Measurements from ENCODE around the gene TXNRD2. TPM values are rescaled to one million over a fixed set of nuclear protein-coding genes. Genes with fewer than 3 reads are reported as not detected.

TXNRD2 gene
- total and polyA plus RNA-seq, 2 experiments from 2014 or later, result 11.2 to 12.4 TPM

DNA sequence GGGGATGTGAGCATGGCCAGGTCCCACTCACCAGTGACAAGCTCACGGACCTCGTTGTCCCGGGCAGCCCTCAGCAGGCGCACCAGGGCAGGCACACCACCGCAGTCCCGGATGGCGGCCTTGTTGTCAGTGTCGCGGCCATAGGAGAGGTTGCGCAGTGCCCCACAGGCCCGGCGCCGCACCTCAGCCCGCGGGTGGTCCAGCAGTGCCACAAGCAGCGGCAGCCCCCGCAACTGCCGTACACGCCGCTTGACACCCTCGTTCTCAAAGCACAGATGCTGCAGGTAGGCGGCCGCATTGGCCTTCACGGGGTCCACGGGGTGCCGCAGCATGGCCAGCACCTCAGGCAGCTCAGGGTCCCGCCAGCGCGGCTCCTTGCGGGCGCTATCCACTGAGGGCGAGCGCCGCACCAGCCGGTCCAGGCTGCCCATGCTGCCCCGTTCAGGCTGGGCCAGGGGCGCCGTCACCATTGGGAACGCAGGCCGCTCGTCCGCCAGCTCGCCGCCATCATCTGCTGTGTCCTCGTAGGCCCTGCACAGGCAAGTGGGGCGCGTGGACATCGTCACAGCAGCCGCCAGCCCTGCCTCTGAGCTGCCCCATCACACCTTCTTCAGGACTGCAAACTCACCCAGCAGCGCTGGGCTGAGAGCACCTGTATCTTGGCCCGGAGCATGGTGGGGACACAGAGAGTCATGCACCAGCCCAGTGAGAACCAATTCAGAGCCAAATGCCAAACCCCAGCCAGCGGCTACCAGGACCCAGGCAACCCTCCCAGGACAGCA is 38.3 kb upstream of the TXNRD2 start:
- H3K36me3 Mint-ChIP-seq (ENCODE audit: low read depth), result peaks cover 9% of the 10 kb centered on the region
- H3F3A ChIP-seq (replicated peaks; ENCODE audit: low read depth), result 0 out of 2 replicates have a peak, but pooled peaks cover 1% of the 10 kb centered on the region
- H4K20me1 ChIP-seq (replicated peaks; ENCODE audit: insufficient read depth), result no peaks in the 10 kb centered on the region; the same call in 1 of the 2 replicates
- H3K79me2 ChIP-seq (replicated peaks; ENCODE audit: insufficient read depth), result no peaks in the 10 kb centered on the region
- peaks cover 7% of the 10 kb centered on the region for H3K4me1 ChIP-seq (ENCODE audit: insufficient read depth)
- H3K27me3 ChIP-seq (ENCODE audit: insufficient read depth), result no peaks in the 10 kb centered on the region
- no peak overlapping the region for H3K27ac ChIP-seq (ENCODE audit: low read depth)
- H3K9me3 Mint-ChIP-seq, result no peaks in the 10 kb centered on the region
- no peak overlapping the region for H3K27ac Mint-ChIP-seq
- peaks cover 2% of the 10 kb centered on the region for H3K27me3 Mint-ChIP-seq (ENCODE audit: insufficient read depth, low read depth, poor library complexity)
- H3K36me3 ChIP-seq (ENCODE audit: insufficient read depth), result 0 out of 2 replicates have a peak, but pooled peaks cover 4% of the 10 kb centered on the region
- DNase-seq (ENCODE audit: low spot score) (no peak), ATAC-seq (no peak)
- TF ChIP-seq ZNF114 (CRISPR knock-in tag; IDR thresholded peaks at IDR 0.05), result no peak
- TF ChIP-seq ETS1 (IDR thresholded peaks at IDR 0.05), result no peak
- no peak for TF ChIP-seq STAT1 (IDR thresholded peaks at IDR 0.05; ENCODE audit: unreplicated experiment)
- TF ChIP-seq, protein P1, sequence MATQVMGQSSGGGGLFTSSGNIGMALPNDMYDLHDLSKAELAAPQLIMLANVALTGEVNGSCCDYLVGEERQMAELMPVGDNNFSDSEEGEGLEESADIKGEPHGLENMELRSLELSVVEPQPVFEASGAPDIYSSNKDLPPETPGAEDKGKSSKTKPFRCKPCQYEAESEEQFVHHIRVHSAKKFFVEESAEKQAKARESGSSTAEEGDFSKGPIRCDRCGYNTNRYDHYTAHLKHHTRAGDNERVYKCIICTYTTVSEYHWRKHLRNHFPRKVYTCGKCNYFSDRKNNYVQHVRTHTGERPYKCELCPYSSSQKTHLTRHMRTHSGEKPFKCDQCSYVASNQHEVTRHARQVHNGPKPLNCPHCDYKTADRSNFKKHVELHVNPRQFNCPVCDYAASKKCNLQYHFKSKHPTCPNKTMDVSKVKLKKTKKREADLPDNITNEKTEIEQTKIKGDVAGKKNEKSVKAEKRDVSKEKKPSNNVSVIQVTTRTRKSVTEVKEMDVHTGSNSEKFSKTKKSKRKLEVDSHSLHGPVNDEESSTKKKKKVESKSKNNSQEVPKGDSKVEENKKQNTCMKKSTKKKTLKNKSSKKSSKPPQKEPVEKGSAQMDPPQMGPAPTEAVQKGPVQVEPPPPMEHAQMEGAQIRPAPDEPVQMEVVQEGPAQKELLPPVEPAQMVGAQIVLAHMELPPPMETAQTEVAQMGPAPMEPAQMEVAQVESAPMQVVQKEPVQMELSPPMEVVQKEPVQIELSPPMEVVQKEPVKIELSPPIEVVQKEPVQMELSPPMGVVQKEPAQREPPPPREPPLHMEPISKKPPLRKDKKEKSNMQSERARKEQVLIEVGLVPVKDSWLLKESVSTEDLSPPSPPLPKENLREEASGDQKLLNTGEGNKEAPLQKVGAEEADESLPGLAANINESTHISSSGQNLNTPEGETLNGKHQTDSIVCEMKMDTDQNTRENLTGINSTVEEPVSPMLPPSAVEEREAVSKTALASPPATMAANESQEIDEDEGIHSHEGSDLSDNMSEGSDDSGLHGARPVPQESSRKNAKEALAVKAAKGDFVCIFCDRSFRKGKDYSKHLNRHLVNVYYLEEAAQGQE (IDR thresholded peaks at IDR 0.05; ENCODE audit: unreplicated experiment), result no peak
- TF ChIP-seq NANOG (IDR thresholded peaks at IDR 0.05; ENCODE audit: borderline replicate concordance), result no peak
- TF ChIP-seq ZNF462 (CRISPR knock-in tag; IDR thresholded peaks at IDR 0.05), result no peak
- no peak for TF ChIP-seq POLR2AphosphoS5 (IDR thresholded peaks at IDR 0.05; ENCODE audit: low read depth)
- TF ChIP-seq CTCF (conservative IDR thresholded peaks at IDR 0.05; ENCODE audit: low read depth in 2 of 2), result no peak
- TF ChIP-seq EZH2 (IDR thresholded peaks at IDR 0.05; ENCODE audit: low read depth, unreplicated experiment), result no peak
- TF ChIP-seq CREB1 (CRISPR knock-in tag; IDR thresholded peaks at IDR 0.05; ENCODE audit: low read depth), result no peak
- TF ChIP-seq JUNB (IDR thresholded peaks at IDR 0.05; ENCODE audit: unreplicated experiment), result no peak
- TF ChIP-seq ZNF331 (CRISPR knock-in tag; IDR thresholded peaks at IDR 0.05; ENCODE audit: low read depth), result no peak
- no peak for TF ChIP-seq EZH2phosphoT487 (IDR thresholded peaks at IDR 0.05; ENCODE audit: unreplicated experiment)
- no peaks in the 10 kb centered on the region for H3K9me2 ChIP-seq (ENCODE audit: insufficient read depth)
- H3K4me3 Mint-ChIP-seq, result no peak overlapping the region
- no peak overlapping the region for H2AFZ ChIP-seq
- H3K4me2 ChIP-seq, result no peak overlapping the region
- H3K4me3 ChIP-seq, result no peak overlapping the region
- peaks cover 13% of the 10 kb centered on the region for H3K4me1 Mint-ChIP-seq
